Measurements from ENCODE around the gene KIT.

DNA sequence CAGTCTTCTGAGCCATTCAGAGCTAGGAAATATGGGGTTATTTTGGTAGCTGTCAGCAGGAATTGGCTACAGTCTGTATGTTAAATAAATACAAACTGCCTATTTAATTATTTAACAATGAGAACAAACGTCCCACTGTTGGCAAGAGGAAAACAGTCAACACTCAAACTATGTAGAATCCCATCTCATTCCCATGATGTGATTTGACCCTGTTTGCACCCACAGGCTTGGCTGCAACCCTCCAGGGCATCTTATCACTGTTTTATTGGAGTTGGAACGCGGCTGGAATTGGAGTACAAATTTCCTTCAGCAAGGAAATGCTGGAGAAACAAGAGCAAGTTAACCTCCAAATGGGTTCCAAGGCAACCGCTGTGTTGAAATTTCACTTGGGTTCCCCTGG is 124.0 kb downstream of the KIT start:
- TF ChIP-seq, protein P1, sequence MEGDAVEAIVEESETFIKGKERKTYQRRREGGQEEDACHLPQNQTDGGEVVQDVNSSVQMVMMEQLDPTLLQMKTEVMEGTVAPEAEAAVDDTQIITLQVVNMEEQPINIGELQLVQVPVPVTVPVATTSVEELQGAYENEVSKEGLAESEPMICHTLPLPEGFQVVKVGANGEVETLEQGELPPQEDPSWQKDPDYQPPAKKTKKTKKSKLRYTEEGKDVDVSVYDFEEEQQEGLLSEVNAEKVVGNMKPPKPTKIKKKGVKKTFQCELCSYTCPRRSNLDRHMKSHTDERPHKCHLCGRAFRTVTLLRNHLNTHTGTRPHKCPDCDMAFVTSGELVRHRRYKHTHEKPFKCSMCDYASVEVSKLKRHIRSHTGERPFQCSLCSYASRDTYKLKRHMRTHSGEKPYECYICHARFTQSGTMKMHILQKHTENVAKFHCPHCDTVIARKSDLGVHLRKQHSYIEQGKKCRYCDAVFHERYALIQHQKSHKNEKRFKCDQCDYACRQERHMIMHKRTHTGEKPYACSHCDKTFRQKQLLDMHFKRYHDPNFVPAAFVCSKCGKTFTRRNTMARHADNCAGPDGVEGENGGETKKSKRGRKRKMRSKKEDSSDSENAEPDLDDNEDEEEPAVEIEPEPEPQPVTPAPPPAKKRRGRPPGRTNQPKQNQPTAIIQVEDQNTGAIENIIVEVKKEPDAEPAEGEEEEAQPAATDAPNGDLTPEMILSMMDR (IDR thresholded peaks at IDR 0.05; ENCODE audit: poor library complexity) = no peak
- TF ChIP-seq EZH2 (IDR thresholded peaks at IDR 0.05; ENCODE audit: borderline replicate concordance) = no peak
